A549 (cell line): ENCODE measurements around the gene DTX1. TPM values are rescaled to one million over a fixed set of nuclear protein-coding genes. Genes with fewer than 3 reads are reported as not detected.

Source experiments
- ATAC-seq, 2 experiments: fragments of 200-7000 bp in 1 of 2; fragments of >200 bp in 1 of 2; cut with Nextera tagmentation in 1 of 2; cut with Tn5 transposase in 1 of 2; 3 replicates each; pipeline versions ENCODE4 v1.8.0 to v1.9.1; 2018 to 2020; ENCODE audit warnings: mild to moderate bottlenecking in 1 of 2, moderate library complexity in 1 of 2
- CTCF ChIA-PET: fragments of 300-600 bp; sonication (Branson Sonifier 250); formaldehyde crosslinking; extraction: SDS; loops from one replicate; lab custom pipeline; 2021; ENCODE audit warnings: antibody characterized with exemption, inconsistent platforms; lab: Yijun Ruan, JAX
- POLR2A ChIA-PET: fragments of 350-600 bp; formaldehyde crosslinking; extraction: SDS; loops from one replicate; lab custom pipeline; 2021; ENCODE audit warnings: antibody characterized with exemption, inconsistent platforms; lab: Yijun Ruan, JAX
- DNase-seq, 2 experiments: peaks; one replicate each; pipeline versions ENCODE4 v3.0.0 to v3.0.0-alpha.2; 2011 to 2016; ENCODE audit warnings: low read depth in 1 of 2, low spot score in 1 of 2
- FAIRE-seq: peaks from 2 replicates; lab custom pipeline; 2011; peaks lifted over from hg19 to GRCh38; lab: Jason Lieb, UNC
- H3K27ac ChIP-seq, 2 experiments: fragments of >200 bp; sonication (Bioruptor Twin); formaldehyde crosslinking; 3 replicates each; pipeline ENCODE4 v1.5.1; 2016 to 2017
- H3K4me1 ChIP-seq: fragments of >200 bp; sonication (Bioruptor Twin); formaldehyde crosslinking; 3 replicates; pipeline ENCODE4 v1.6.1; 2016
- H3K4me2 ChIP-seq: fragments of >200 bp; sonication (Bioruptor Twin); formaldehyde crosslinking; 3 replicates; pipeline ENCODE4 v1.6.1; 2016
- H3K4me3 ChIP-seq: fragments of >200 bp; sonication (Bioruptor Twin); formaldehyde crosslinking; 3 replicates; pipeline ENCODE4 v1.5.1; 2016
- H3K9me3 ChIP-seq: fragments of >200 bp; sonication (Bioruptor Twin); formaldehyde crosslinking; 3 replicates; pipeline ENCODE4 v1.6.1; 2016
- CBX8 ChIP-seq: fragments of 200-600 bp; sonication (generic); IDR thresholded peaks from 2 replicates; pipeline ENCODE4 v1.6.1; 2016
- CEBPB ChIP-seq, 2 experiments: fragments of >200 bp in 1 of 2; sonication (Bioruptor Twin) in 1 of 2; formaldehyde crosslinking in 1 of 2; IDR thresholded peaks; 2 replicates each; pipeline ENCODE4 v1.6.1; 2012 to 2016
- CHD2 ChIP-seq: fragments of 150-350 bp; IDR thresholded peaks from 2 replicates; pipeline ENCODE4 v1.6.1; 2014; ENCODE audit warnings: low read length; ENCODE audit not compliant: partially characterized antibody
- EHF ChIP-seq: fragments of 250-450 bp; sonication (Bioruptor Pico); IDR thresholded peaks from 2 replicates; pipeline ENCODE4 v1.5.0; 2020; ENCODE audit warnings: mild to moderate bottlenecking
- EP300 ChIP-seq, 2 experiments: fragments of >200 bp; sonication (Bioruptor Twin); formaldehyde crosslinking; IDR thresholded peaks; 2 replicates in 1 of 2; 3 replicates in 1 of 2; pipeline ENCODE4 v1.6.1; 2016 to 2017
- ESRRA ChIP-seq: fragments of 150-350 bp; IDR thresholded peaks from 2 replicates; pipeline ENCODE4 v1.6.1; 2014; ENCODE audit warnings: mild to moderate bottlenecking, low read length, borderline replicate concordance
- FOSB ChIP-seq: fragments of 250-450 bp; sonication (Bioruptor Pico); IDR thresholded peaks from 2 replicates; pipeline ENCODE4 v1.5.0; 2020; ENCODE audit warnings: mild to moderate bottlenecking, moderate library complexity
- FOSL2 ChIP-seq, 2 experiments: fragments of 450-650 bp in 1 of 2; fragments of >200 bp in 1 of 2; sonication (Bioruptor Twin) in 1 of 2; formaldehyde crosslinking; IDR thresholded peaks; 2 replicates each; pipeline versions ENCODE4 v1.5.0 to v1.6.1; 2016 to 2020; ENCODE audit warnings: mild to moderate bottlenecking in 1 of 2, moderate library complexity in 1 of 2
- FOXS1 ChIP-seq: fragments of 250-450 bp; sonication (Bioruptor Pico); IDR thresholded peaks from 2 replicates; pipeline ENCODE4 v1.5.0; 2020; ENCODE audit warnings: mild to moderate bottlenecking, moderate library complexity
- HDAC2 ChIP-seq: fragments of 200-600 bp; sonication (generic); IDR thresholded peaks from 2 replicates; pipeline ENCODE4 v1.6.1; 2016
- HOXB13 ChIP-seq: fragments of 250-450 bp; sonication (Bioruptor Pico); IDR thresholded peaks from 2 replicates; pipeline ENCODE4 v1.5.0; 2020; ENCODE audit warnings: low read depth, mild to moderate bottlenecking, moderate library complexity
- JUNB ChIP-seq: fragments of >200 bp; sonication (Bioruptor Twin); formaldehyde crosslinking; IDR thresholded peaks from 2 replicates; pipeline ENCODE4 v1.6.1; 2016
- KDM5A ChIP-seq: fragments of 200-600 bp; sonication (generic); IDR thresholded peaks from 2 replicates; pipeline ENCODE4 v1.6.1; 2016; ENCODE audit warnings: antibody characterized with exemption, mild to moderate bottlenecking
- PHF8 ChIP-seq: fragments of 200-600 bp; sonication (generic); IDR thresholded peaks from 2 replicates; pipeline ENCODE4 v1.6.1; 2016; ENCODE audit warnings: low read depth, mild to moderate bottlenecking, antibody characterized with exemption, moderate library complexity, borderline replicate concordance
- POLR2AphosphoS2 ChIP-seq: conservative IDR thresholded peaks from 2 replicates; pipeline ENCODE4 v1.6.1; 2012; ENCODE audit warnings: low read length, improper control_type of control experiment, inconsistent platforms
- RARB ChIP-seq: fragments of 250-450 bp; sonication (Bioruptor Pico); IDR thresholded peaks from 2 replicates; pipeline ENCODE4 v1.8.0; 2021; ENCODE audit warnings: mild to moderate bottlenecking, moderate library complexity
- RFX5 ChIP-seq: fragments of 450-650 bp; IDR thresholded peaks from 2 replicates; pipeline ENCODE4 v1.7.1; 2014; ENCODE audit warnings: antibody characterized with exemption, mild to moderate bottlenecking, moderate library complexity
- SMC3 ChIP-seq: fragments of >200 bp; sonication (Bioruptor Twin); formaldehyde crosslinking; IDR thresholded peaks from 3 replicates; pipeline ENCODE4 v1.6.1; 2018; ENCODE audit warnings: inconsistent platforms
- SREBF2 ChIP-seq: fragments of 450-650 bp; IDR thresholded peaks from 2 replicates; pipeline ENCODE4 v1.6.1; 2014; ENCODE audit warnings: mild to moderate bottlenecking, moderate library complexity
- TFCP2L1 ChIP-seq: fragments of 250-450 bp; sonication (Bioruptor Pico); IDR thresholded peaks from 2 replicates; pipeline ENCODE4 v1.5.0; 2021; ENCODE audit warnings: mild to moderate bottlenecking
- TP53 ChIP-seq: fragments of 250-450 bp; sonication (Bioruptor Pico); IDR thresholded peaks from 2 replicates; pipeline ENCODE4 v1.5.0; 2021; ENCODE audit warnings: mild to moderate bottlenecking, moderate library complexity
- ZC3H11A ChIP-seq: fragments of 450-650 bp; IDR thresholded peaks from 2 replicates; pipeline ENCODE4 v1.6.1; 2014; ENCODE audit warnings: antibody characterized with exemption, mild to moderate bottlenecking
- ZNF302 ChIP-seq: fragments of 250-450 bp; sonication (Bioruptor Pico); IDR thresholded peaks from 2 replicates; pipeline ENCODE4 v1.9.0; 2021; ENCODE audit warnings: inconsistent platforms, mild to moderate bottlenecking, moderate library complexity
- WGBS: methylation state at CpG from one replicate; pipeline ENCODE4 v1.1.6; 2017; ENCODE audit errors: missing lambda C conversion rate; 5-methylcytosine and 5-hydroxymethylcytosine counted together
- polyA plus RNA-seq, 4 experiments: library from polyadenylated mRNA; depleted of rRNA in 3 of 4; stranded (reverse); fragments of >200 nt; fragmentation: RNase III in 1 of 4; extraction: RNeasy Plus Mini Kit Qiagen cat#74134 plus additional on column Dnase treatment in 1 of 4; gene quantifications; 2 replicates in 3 of 4; 3 replicates in 1 of 4; pipeline ENCODE4 v1.2.3, GENCODE V29; 2011 to 2017
- TF ChIP-seq, protein P1 (sequence below): fragments of >200 bp; sonication (Bioruptor Twin); formaldehyde crosslinking; IDR thresholded peaks from 3 replicates; pipeline ENCODE4 v1.5.1; 2016
- TF ChIP-seq, protein P2 (sequence below): IDR thresholded peaks from 2 replicates; pipeline ENCODE4 v1.6.1; 2012
- TF ChIP-seq, protein P3 (sequence below): fragments of 200-600 bp; sonication (generic); IDR thresholded peaks from 2 replicates; pipeline ENCODE4 v1.6.1; 2016; ENCODE audit warnings: antibody characterized with exemption, mild to moderate bottlenecking, moderate library complexity
- TF ChIP-seq, protein P4 (sequence below): fragments of 150-350 bp; IDR thresholded peaks from 2 replicates; pipeline ENCODE4 v1.6.1; 2014; ENCODE audit warnings: low read depth, mild to moderate bottlenecking, low read length

Gene DTX1
- polyA plus RNA-seq, 2 of the 4 experiments (the other 2 are of a cell fraction) = 0.28 to 0.37 TPM

DNA sequence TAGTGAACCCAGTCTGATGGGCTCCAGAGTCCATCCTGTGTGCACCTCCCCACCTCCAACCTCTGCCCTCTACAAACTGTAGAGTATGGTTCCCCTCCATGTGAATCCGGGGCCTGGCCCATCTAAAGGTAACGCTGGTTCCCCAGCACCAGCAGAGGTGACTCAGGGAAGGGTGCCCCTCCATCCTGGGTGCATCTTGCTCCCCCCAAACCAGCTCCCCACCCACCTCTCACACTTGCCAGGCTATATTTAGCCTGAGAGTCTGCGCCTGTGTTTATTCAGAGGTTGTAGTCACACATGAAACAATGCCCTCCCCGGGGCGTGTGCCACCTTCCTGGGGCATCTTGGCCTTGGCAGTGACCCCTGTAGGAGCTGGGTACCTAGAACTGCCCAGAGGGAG lies 52.8 kb downstream of the DTX1 start:
- TF ChIP-seq RARB (CRISPR knock-in tag) (no peak), EP300 (IDR thresholded peaks at IDR 0.05) (no peak), JUNB (no peak), RFX5 (no peak), HDAC2 (no peak), PHF8 (no peak), CBX8 (no peak), EHF (CRISPR knock-in tag) (no peak), FOSB (no peak), ESRRA (no peak), FOXS1 (CRISPR knock-in tag) (no peak)
- TF ChIP-seq, protein P1, sequence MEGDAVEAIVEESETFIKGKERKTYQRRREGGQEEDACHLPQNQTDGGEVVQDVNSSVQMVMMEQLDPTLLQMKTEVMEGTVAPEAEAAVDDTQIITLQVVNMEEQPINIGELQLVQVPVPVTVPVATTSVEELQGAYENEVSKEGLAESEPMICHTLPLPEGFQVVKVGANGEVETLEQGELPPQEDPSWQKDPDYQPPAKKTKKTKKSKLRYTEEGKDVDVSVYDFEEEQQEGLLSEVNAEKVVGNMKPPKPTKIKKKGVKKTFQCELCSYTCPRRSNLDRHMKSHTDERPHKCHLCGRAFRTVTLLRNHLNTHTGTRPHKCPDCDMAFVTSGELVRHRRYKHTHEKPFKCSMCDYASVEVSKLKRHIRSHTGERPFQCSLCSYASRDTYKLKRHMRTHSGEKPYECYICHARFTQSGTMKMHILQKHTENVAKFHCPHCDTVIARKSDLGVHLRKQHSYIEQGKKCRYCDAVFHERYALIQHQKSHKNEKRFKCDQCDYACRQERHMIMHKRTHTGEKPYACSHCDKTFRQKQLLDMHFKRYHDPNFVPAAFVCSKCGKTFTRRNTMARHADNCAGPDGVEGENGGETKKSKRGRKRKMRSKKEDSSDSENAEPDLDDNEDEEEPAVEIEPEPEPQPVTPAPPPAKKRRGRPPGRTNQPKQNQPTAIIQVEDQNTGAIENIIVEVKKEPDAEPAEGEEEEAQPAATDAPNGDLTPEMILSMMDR = no peak
- TF ChIP-seq, all 56 proteins: peak for 0
- POLR2A ChIA-PET = no interaction called here
- Histone ChIP-seq H3K27ac (no peak overlapping the region), H3K4me3 (no peak overlapping the region), H3K4me1 (no peaks in the 10 kb centered on the region), H3K9me3 (no peaks in the 10 kb centered on the region), H3K4me2 (no peak overlapping the region)
- CTCF ChIA-PET = interaction anchor here (1.0 to 4.9 kb wide), 3 partner anchors 12 to 65 kb away, joined by 3 to 22 read pairs (median 16); no protein-coding TSS in a partner anchor
- ATAC-seq (peak; percentile 12 to 15; a peak in 4 of 6 replicates), DNase-seq (no peak), FAIRE-seq (no peak)
- WGBS = 45% methylated on average over 5 of the region's 5 CpGs

DNA sequence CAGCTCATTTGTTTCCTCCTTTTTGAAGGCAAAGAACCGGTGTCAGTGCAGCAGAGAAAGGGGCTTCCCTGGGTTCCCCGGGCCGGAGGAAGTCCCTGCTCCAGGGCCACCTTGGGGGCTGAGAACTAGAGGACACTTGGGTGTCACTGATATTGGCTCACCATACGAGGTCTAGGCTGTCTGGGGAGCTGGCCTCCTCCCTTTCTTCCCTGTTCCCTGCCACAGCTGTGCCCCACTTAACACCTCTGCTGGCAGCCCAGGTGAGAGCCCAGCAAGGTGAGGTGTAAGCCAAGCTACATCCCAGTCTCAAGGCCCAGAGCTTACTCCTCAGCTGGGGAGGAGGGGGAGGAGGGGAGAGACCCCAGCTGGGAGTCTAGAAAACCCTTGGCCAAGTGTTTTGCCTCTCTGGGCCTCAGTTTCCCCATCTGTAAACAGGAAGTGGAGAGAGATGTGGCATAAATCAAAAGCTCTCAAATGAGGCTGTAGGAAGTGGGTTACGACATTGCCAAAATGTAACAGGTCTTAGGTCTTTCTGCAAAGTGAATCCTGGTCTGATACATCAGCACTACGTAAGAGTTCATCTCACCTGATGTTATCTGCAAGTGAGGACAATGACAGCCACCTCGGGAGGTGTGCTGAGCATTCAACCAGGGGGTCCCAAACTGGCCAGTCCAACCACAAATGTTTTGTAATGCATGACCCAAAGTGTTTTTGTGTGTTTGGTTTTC lies 53.5 kb downstream of the DTX1 start:
- no peak overlapping the region for H3K4me3 ChIP-seq
- FAIRE-seq (no peak), DNase-seq (no peak), ATAC-seq (peak in 1 of 2 experiments; percentile 9; a peak in 2 of 6 replicates)
- no peak for TF ChIP-seq EHF (CRISPR knock-in tag)
- TF ChIP-seq RARB (CRISPR knock-in tag) = no peak
- no peak for TF ChIP-seq TP53 (CRISPR knock-in tag)
- no peak for TF ChIP-seq TFCP2L1
- TF ChIP-seq, protein P2, sequence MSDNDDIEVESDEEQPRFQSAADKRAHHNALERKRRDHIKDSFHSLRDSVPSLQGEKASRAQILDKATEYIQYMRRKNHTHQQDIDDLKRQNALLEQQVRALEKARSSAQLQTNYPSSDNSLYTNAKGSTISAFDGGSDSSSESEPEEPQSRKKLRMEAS = no peak
- TF ChIP-seq HOXB13 = no peak
- TF ChIP-seq ESRRA = no peak
- no peak for TF ChIP-seq JUNB
- no peak for TF ChIP-seq ZC3H11A
- TF ChIP-seq CEBPB (IDR thresholded peaks at IDR 0.05) = no peak
- ChIA-PET POLR2A (no interaction called here), CTCF (interaction anchor here (1.0 to 4.9 kb wide), 4 partner anchors 12 to 64 kb away, joined by 3 to 22 read pairs (median 10); no protein-coding TSS in a partner anchor)
- no peak overlapping the region for H3K27ac ChIP-seq
- 49% methylated on average over 7 of the region's 7 CpGs for WGBS
- no peak overlapping the region for H3K4me2 ChIP-seq
- no peaks in the 10 kb centered on the region for H3K4me1 ChIP-seq
- H3K9me3 ChIP-seq = no peaks in the 10 kb centered on the region

DNA sequence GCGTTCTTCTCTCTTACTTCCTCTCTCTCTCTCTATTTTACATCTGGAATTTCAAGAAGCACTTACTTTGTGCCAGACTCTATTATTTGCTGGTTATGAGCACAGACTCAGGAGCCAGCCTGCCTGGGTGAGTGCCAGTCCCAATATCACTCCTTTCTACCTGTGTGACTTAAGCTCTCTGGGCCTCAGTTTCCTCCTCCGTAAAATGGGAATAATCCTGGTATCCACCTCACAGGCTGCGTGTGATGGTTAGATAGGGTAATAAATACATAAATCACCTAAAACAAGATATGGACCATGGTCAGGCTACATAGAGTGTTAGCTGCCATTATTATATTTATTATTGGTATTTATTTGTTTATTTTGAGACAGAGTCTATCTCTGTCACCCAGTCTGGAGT lies 54.7 kb downstream of the DTX1 start:
- POLR2A ChIA-PET = no interaction called here
- no peak overlapping the region for H3K4me3 ChIP-seq
- H3K9me3 ChIP-seq = no peaks in the 10 kb centered on the region
- ATAC-seq (no peak), FAIRE-seq (no peak), DNase-seq (no peak)
- H3K27ac ChIP-seq = no peak overlapping the region
- CTCF ChIA-PET = interaction anchor here (1.0 to 4.9 kb wide), 5 partner anchors 13 to 84 kb away, joined by 3 to 22 read pairs (median 3); no protein-coding TSS in a partner anchor
- H3K4me1 ChIP-seq = no peaks in the 10 kb centered on the region
- 84% methylated on average over 3 of the region's 3 CpGs for WGBS
- no peak overlapping the region for H3K4me2 ChIP-seq
- TF ChIP-seq, protein P3, sequence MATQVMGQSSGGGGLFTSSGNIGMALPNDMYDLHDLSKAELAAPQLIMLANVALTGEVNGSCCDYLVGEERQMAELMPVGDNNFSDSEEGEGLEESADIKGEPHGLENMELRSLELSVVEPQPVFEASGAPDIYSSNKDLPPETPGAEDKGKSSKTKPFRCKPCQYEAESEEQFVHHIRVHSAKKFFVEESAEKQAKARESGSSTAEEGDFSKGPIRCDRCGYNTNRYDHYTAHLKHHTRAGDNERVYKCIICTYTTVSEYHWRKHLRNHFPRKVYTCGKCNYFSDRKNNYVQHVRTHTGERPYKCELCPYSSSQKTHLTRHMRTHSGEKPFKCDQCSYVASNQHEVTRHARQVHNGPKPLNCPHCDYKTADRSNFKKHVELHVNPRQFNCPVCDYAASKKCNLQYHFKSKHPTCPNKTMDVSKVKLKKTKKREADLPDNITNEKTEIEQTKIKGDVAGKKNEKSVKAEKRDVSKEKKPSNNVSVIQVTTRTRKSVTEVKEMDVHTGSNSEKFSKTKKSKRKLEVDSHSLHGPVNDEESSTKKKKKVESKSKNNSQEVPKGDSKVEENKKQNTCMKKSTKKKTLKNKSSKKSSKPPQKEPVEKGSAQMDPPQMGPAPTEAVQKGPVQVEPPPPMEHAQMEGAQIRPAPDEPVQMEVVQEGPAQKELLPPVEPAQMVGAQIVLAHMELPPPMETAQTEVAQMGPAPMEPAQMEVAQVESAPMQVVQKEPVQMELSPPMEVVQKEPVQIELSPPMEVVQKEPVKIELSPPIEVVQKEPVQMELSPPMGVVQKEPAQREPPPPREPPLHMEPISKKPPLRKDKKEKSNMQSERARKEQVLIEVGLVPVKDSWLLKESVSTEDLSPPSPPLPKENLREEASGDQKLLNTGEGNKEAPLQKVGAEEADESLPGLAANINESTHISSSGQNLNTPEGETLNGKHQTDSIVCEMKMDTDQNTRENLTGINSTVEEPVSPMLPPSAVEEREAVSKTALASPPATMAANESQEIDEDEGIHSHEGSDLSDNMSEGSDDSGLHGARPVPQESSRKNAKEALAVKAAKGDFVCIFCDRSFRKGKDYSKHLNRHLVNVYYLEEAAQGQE = no peak
- TF ChIP-seq CHD2 (no peak), FOSL2 (IDR thresholded peaks at IDR 0.05) (no peak), FOSL2 (CRISPR knock-in tag; IDR thresholded peaks at IDR 0.05) (no peak), POLR2AphosphoS2 (no peak), KDM5A (no peak), SREBF2 (no peak), EP300 (IDR thresholded peaks at IDR 0.05) (no peak), ZNF302 (CRISPR knock-in tag) (no peak), SMC3 (no peak)
- TF ChIP-seq, protein P4, sequence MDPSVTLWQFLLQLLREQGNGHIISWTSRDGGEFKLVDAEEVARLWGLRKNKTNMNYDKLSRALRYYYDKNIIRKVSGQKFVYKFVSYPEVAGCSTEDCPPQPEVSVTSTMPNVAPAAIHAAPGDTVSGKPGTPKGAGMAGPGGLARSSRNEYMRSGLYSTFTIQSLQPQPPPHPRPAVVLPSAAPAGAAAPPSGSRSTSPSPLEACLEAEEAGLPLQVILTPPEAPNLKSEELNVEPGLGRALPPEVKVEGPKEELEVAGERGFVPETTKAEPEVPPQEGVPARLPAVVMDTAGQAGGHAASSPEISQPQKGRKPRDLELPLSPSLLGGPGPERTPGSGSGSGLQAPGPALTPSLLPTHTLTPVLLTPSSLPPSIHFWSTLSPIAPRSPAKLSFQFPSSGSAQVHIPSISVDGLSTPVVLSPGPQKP = no peak
